MCF 10A (cell line): ENCODE data around the gene OLFM1. TPM values are rescaled to one million over a fixed set of nuclear protein-coding genes. Genes with fewer than 3 reads are reported as not detected.

Experiments used
- BruUV-seq: library from RNA; stranded (reverse); fragments of 400-500 nt; replicated peaks from 2 replicates; lab custom pipeline; 2021; lab: Mats Ljungman, UMichigan
- CTCF ChIA-PET: fragments of 300-600 bp; sonication (Branson Sonifier 250); formaldehyde crosslinking; extraction: SDS; loops from one replicate; lab custom pipeline; 2021; ENCODE audit warnings: antibody characterized with exemption, inconsistent platforms; lab: Yijun Ruan, JAX
- POLR2A ChIA-PET: fragments of 300-600, 350-650 bp; sonication (Branson Sonifier 250); formaldehyde crosslinking; extraction: SDS; loops from one replicate; lab custom pipeline; 2020; ENCODE audit warnings: antibody characterized with exemption, inconsistent platforms; lab: Yijun Ruan, JAX
- DNase-seq: peaks from one replicate; pipeline ENCODE4 v3.0.0-alpha.2; 2018; ENCODE audit not compliant: unreplicated experiment
- H3K27ac Mint-ChIP-seq: one replicate; pipeline ENCODE4 v1.8.0; 2022; ENCODE audit warnings: mild to moderate bottlenecking, low read depth, mixed read lengths; ENCODE audit not compliant: unreplicated experiment
- H3K27me3 Mint-ChIP-seq: one replicate; pipeline ENCODE4 v1.8.0; 2022; ENCODE audit warnings: mixed read lengths; ENCODE audit not compliant: insufficient read depth, unreplicated experiment
- H3K36me3 Mint-ChIP-seq: one replicate; pipeline ENCODE4 v1.8.0; 2022; ENCODE audit warnings: mild to moderate bottlenecking, moderate library complexity, mixed read lengths; ENCODE audit not compliant: insufficient read depth, unreplicated experiment
- H3K4me1 Mint-ChIP-seq: one replicate; pipeline ENCODE4 v1.8.0; 2022; ENCODE audit warnings: mixed read lengths; ENCODE audit not compliant: insufficient read depth, unreplicated experiment
- H3K4me3 Mint-ChIP-seq: one replicate; pipeline ENCODE4 v1.8.0; 2022; ENCODE audit warnings: mild to moderate bottlenecking, moderate library complexity, mixed read lengths; ENCODE audit not compliant: unreplicated experiment
- H3K9me3 Mint-ChIP-seq: one replicate; pipeline ENCODE4 v1.8.0; 2022; ENCODE audit warnings: mixed read lengths; ENCODE audit not compliant: unreplicated experiment
- intact Hi-C: fragments of 100-400 bp; cut with micrococcal nuclease; formaldehyde crosslinking; loops from 2 replicates; pipeline ENCODE4 v1.14.1; 2022
- total RNA-seq: library from RNA; stranded (reverse); gene quantifications from 2 replicates; pipeline ENCODE4 v1.2.3, GENCODE V29; 2022
- TF ChIP-seq, protein P1 (sequence below): fragments of 200-600 bp; IDR thresholded peaks from one replicate; pipeline ENCODE4 v1.8.0; 2022; ENCODE audit warnings: antibody characterized with exemption, mild to moderate bottlenecking; ENCODE audit not compliant: unreplicated experiment

OLFM1 gene
- total RNA-seq, 1 experiment from 2014 or later: not detected

DNA sequence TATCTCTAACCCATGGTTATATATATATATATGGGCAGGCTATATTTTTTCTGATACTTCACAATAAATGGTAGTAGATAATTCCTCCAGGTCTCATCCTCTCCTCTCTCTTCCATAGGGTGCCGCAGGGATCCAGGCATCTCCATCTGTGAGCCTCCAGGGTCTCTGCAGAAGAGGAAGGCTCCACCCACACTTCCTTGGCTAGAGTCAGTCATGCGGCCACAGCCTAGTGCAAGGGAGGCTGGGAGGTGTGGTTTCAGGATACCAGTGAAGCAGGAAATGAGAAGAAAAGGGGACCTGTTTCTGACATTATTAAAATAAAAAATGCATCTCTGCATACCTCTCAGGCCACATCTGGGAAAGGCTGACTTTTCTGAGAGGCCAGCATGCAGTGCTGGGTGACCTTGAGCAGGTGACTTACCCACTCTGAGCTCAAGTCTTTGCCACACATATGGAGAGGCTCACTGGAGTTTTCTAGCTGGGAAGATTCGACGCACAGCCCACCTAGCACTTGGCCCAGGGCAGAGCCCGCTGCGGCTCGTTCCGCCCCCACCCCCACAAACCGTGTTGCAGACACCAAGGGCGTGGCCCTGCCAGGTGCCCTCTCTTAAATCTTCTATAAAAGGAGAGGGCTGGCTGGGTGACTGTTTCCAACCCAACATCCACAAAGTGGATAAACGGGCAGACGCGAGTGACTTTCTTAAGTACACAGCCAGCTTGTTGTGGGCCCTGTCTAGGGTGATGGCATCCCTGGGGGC, 47.9 kb downstream of the OLFM1 start:
- intact Hi-C loops: no loop called here
- CTCF ChIA-PET: no interaction called here
- no peaks in the 10 kb centered on the region for H3K27me3 Mint-ChIP-seq
- POLR2A ChIA-PET: no interaction called here
- no peak overlapping the region for H3K4me3 Mint-ChIP-seq
- TF ChIP-seq, protein P1, sequence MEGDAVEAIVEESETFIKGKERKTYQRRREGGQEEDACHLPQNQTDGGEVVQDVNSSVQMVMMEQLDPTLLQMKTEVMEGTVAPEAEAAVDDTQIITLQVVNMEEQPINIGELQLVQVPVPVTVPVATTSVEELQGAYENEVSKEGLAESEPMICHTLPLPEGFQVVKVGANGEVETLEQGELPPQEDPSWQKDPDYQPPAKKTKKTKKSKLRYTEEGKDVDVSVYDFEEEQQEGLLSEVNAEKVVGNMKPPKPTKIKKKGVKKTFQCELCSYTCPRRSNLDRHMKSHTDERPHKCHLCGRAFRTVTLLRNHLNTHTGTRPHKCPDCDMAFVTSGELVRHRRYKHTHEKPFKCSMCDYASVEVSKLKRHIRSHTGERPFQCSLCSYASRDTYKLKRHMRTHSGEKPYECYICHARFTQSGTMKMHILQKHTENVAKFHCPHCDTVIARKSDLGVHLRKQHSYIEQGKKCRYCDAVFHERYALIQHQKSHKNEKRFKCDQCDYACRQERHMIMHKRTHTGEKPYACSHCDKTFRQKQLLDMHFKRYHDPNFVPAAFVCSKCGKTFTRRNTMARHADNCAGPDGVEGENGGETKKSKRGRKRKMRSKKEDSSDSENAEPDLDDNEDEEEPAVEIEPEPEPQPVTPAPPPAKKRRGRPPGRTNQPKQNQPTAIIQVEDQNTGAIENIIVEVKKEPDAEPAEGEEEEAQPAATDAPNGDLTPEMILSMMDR: no peak
- no peak for DNase-seq
- no TSS peak for BruUV-seq
- no peak overlapping the region for H3K27ac Mint-ChIP-seq
- peaks cover 7% of the 10 kb centered on the region for H3K9me3 Mint-ChIP-seq
- no peaks in the 10 kb centered on the region for H3K36me3 Mint-ChIP-seq
- H3K4me1 Mint-ChIP-seq: no peaks in the 10 kb centered on the region

DNA sequence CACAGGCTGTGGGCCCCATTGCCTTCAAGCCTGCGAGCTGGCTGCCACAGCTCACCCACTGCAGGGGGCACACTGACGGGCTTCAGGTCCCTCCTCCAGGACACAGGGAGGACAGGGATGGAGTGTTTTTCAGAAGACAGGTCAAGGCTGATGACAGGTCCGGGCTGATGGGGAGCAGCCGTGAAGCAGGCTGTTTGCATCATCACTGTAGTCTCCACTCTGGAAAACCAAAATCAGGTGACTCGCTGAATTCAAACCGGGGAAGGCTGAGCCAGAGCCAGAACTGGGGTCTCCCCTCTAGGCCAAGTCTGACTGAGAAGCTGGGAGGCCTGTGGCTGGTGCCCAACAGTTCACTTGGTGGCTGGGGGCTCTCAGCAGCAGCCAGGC, 48.5 kb downstream of the OLFM1 start:
- ChIA-PET POLR2A (no interaction called here), CTCF (no interaction called here)
- no peaks in the 10 kb centered on the region for H3K36me3 Mint-ChIP-seq
- H3K27me3 Mint-ChIP-seq: no peaks in the 10 kb centered on the region
- no peak overlapping the region for H3K27ac Mint-ChIP-seq
- no peaks in the 10 kb centered on the region for H3K4me1 Mint-ChIP-seq
- BruUV-seq: no TSS peak
- peaks cover 7% of the 10 kb centered on the region for H3K9me3 Mint-ChIP-seq
- TF ChIP-seq, protein P1: no peak
- intact Hi-C loops: no loop called here
- no peak for DNase-seq
- no peak overlapping the region for H3K4me3 Mint-ChIP-seq

GRCh38 chr9:135136481-135136880, 49.0 kb downstream of the OLFM1 start:
- H3K27me3 Mint-ChIP-seq: no peaks in the 10 kb centered on the region
- BruUV-seq: no TSS peak

More at GRCh38 chr9:135136481-135136880, 49.0 kb downstream of the OLFM1 start:
- no peak overlapping the region for H3K4me3 Mint-ChIP-seq
- H3K27ac Mint-ChIP-seq: no peak overlapping the region
- TF ChIP-seq, protein P1: no peak
- no peak for DNase-seq
- intact Hi-C loops: no loop called here
- no peaks in the 10 kb centered on the region for H3K4me1 Mint-ChIP-seq
- POLR2A ChIA-PET: no interaction called here
- H3K9me3 Mint-ChIP-seq: peaks cover 7% of the 10 kb centered on the region
- no peaks in the 10 kb centered on the region for H3K36me3 Mint-ChIP-seq
- CTCF ChIA-PET: interaction anchor here (0.6 kb wide), 1 partner anchor 10 kb away, joined by 3 read pairs; no protein-coding TSS in a partner anchor
